NCI-H2227 (cell line): Measurements from ENCODE around the gene SUV39H1.

ENCODE experiments used
- DNase-seq: peaks from one replicate; lab custom pipeline; 2025; ENCODE audit not compliant: unreplicated experiment; lab: John Stamatoyannopoulos, UW

The SUV39H1 gene

DNA sequence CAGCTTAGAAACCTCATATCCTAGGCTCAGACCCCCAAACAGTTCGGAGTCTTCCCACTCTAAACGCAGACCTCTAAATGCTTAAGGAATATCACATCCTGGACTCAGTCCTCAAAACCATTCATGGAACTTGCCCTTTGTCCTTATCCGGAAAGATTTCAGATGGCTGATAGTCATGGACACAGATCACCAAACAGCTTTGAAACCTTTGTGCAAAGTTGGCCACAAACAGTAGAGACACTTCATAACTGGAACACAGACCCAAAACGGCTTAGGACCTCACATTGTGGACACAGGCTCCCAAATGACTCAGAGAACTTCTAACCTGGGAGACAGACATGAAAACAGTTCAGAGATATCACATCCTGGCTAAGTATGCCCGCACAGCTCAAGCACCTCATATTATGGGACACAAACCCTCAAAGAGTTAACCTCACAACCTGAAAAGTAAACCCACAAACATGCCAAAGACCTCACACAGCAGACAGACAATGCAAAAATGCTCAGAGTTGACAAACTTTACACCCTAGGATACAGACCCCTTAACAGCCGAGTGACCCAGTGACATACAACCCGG lies 15.5 kb downstream of the SUV39H1 start:
- no peak for DNase-seq

DNA sequence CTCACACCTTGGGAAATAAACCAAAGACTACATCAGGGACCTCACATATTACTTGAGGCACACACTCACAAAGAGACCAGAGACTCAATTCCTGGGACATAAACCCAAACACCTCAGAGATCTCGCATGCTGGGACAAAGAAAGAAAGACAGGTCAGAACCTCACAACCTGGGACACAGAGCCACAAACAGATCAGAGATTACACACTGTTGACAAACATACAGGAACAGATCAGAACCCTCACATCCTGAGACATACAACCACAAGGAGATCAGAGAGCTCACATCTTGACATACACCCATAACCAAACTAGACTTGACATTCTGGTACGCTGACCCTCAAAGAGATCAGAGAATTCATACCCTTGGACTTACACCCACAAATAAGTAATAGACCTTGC lies 17.3 kb downstream of the SUV39H1 start:
- no peak for DNase-seq

GRCh38 chrX:48714573-48714972 lies 18.0 kb downstream of the SUV39H1 start:
- DNase-seq: no peak

DNA sequence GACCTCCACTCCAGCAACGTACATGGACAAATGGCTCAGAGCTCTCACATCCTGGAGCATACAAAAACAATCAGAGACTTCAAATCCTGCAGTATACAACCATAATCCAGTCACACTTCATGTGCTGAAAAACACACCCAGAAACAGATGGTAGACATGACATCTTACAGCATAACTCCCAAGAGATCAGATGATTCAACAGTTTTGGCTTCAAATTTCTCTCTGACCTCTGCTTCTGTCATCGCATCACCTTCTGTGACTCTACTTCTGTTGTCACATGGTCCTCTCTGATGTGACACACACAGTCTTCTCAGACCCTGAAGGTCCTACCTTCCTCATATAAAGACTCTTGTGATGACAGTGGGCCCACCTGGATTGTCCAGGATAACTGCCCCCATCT lies 18.5 kb downstream of the SUV39H1 start:
- DNase-seq: no peak

DNA sequence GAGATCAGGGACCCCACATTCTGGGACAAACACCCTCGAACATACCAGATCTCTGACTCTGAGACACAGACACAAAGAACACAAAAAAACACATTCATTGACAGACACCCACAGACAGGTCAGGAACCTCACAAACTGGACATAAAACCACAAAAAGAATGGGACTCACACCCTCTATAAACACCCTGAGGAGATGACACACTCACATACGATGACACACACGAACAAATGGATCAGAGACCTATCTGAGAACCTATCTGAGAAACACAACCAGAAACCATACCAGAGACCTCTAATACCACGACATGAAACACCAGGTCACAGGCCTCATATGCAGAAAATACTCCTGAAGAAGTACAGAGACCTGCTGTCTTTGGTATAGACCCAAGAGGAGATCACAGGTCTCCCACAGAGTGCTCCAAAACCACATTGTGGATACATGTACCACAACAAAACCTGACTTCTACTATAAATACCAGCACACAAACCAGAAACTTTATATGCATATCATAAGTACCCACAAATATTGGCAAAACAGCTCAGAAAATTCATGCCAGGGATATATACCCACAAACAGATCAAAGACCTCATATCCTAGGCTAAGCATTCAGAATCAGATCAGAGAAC lies 19.5 kb downstream of the SUV39H1 start:
- DNase-seq: no peak

GRCh38 chrX:48719958-48720357 lies 23.4 kb downstream of the SUV39H1 start:
- DNase-seq: no peak

DNA sequence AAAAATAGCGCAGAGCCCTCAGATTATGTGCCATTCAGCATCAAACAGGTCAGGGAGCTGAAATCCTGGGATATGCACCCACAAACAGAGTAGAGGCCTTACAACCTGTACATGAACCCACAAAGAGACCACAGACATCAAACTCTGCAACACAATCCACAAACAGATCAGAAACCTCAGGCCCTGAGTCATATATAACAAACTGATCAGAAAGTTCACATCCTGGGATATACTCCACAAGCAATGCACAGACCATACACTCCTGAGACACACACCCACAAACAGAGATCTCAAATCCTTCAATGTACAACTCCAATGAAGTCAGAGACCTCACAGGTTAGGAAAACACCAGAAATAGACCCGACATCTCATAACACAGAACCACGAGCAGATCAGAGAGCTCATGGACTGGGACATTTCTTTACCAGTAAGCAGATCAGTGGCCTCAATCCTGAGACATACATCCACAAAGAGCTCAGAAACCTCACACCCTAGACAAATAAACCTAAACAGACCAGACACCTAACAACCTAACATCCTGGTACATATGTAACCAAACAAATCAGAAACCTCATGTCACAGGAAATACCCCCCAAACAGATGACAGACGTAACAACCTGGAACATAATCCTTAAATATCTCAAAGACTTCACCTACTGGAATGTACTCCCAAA lies 24.2 kb downstream of the SUV39H1 start:
- DNase-seq: no peak

DNA sequence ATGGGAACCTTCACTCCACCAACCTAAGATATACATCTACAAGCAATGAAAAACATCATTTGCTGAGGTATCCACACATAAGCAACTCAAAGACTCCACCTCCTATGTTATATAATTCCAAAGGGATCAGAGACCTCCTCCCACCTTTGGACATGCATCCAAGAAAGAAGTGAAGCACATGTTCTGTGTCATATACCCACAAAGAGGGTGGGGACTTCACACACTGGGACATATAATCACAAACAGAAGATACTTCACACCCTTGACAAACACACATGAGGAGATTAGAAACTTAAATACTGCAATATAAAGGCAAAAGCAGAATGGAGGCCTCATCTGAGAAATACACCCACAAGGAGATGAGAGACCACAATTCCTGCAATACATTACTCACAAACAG lies 25.4 kb downstream of the SUV39H1 start:
- no peak for DNase-seq

DNA sequence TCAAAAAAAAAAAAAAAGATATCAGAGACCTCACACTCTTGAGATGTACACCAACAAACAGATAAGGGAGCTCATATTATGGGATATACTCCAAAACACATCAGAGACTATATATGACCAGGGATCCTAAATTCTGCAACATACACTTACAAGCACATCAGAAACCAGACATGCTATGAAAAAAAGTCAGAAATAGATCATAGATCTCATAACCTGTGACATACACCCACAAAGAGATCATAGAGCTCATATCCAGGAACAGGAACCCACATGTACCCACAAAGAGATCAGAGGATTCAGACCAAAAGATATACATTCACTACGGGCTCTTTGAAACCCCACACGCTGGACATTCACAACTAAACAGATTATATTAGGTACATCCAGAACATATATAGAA lies 30.1 kb downstream of the SUV39H1 start:
- no peak for DNase-seq

GRCh38 chrX:48728653-48729052 lies 32.1 kb downstream of the SUV39H1 start:
- DNase-seq: no peak

DNA sequence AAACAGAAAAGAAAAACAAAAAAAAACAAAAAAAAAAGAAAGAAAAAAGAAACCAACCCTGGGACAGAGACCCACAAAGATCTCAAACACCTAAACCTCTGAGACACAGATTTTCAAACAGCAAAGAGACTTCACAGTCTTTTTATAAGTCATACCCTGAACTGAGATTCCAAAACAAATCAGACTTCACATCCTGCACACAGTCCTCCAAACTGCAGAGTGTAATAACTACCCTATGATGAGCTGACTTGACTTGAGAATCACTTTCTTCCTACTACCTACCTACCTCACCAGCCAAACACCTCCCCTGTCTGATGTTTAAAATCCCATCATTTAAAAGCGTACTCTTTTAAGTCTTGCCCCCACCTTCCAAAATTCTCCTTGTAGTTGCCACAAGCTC lies 39.8 kb downstream of the SUV39H1 start:
- DNase-seq: no peak

GRCh38 chrX:48736878-48737212 lies 40.3 kb downstream of the SUV39H1 start:
- no peak for DNase-seq

- peak; percentile 99 for DNase-seq
Measured at GRCh38 chrX:48737213-48737938, 40.8 kb downstream of the SUV39H1 start.

GRCh38 chrX:48737940-48738339 lies 41.4 kb downstream of the SUV39H1 start:
- no peak for DNase-seq

- no peak for DNase-seq
Measured at GRCh38 chrX:48741834-48742233, 45.3 kb downstream of the SUV39H1 start.

DNA sequence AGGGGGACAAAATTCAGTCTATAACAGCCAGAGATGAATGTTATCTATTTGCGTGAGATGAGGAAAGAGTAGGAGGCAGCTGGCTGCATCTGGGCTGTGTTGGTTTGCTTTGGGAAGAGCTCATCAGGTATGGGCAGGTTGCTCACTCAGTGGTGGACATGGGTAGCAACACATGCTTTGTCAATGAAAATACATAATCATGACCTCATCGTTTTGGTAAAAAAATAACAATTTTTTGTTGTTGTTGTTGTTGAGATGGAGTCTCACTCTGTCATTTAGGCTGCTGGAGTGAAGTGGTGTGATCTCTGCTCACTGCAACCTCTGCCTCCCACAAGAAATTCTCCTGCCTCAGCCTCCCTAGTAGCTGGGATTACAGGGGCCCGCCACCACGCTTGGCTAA lies 48.7 kb downstream of the SUV39H1 start:
- no peak for DNase-seq

GRCh38 chrX:48747415-48748016 lies 51.0 kb downstream of the SUV39H1 start:
- no peak for DNase-seq

DNA sequence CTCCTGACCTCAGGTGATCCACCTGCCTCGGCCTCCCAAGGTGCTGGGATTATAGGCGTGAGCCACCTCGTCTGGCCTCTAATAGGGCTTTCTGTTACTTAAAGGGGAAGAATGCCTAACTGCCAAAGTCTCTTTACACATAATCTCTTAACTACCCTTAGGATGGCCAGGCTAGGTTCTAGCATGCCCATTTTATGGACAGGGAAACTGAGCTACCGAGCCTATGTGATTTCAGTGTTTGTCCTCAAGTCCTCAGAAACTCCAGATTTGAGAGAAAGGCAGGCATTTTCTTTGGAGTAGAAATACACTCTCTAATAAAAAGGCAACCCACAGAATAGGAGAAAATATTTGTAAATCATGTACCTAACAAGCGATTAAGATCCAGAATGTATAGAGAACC lies 52.6 kb downstream of the SUV39H1 start:
- no peak for DNase-seq

DNA sequence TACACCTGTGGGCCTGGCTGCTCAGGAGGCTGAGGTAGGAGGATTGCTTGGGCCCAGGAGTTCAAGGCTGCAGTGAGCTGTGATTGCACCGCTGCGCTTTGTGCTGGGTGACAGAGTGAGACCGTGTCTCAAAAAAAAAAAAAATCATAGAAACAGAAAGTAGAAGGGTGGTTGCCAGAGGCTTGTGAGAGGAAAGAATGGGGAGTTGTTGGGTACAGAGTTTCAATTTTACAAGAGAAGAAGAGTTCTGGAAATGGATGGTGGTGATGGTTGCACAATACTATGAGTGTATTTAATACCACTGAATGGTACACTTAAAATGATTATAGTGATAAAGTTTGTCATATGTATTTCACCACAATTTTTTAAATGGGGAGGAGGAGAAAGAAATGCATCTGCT lies 54.8 kb downstream of the SUV39H1 start:
- no peak for DNase-seq

GRCh38 chrX:48752498-48752897 lies 56.0 kb downstream of the SUV39H1 start:
- no peak for DNase-seq

DNA sequence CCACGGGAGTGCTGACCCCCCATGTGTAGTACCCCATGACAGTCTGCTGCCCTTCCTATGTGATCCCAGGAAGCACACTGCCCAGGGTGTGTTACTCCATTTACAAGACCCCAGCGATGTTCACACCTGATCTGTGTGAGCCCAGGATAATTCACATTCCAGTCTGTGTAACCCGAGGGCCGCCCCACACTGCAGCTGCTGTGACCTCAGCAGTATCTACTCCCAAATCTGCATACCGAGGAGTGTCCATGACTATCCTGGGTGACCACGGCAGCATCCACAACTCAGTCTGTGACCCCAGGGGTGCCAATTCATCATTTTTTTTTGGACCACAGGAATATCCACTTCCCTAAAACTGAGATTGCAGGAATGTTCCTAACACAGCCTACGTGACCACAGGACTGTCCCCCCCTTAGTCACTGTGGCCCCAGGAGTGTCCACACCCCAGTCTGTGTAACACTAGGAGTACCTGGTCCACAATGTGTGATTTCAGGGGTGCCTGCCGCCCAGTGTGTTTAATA lies 57.2 kb downstream of the SUV39H1 start:
- DNase-seq: no peak

- DNase-seq: no peak
Measured at GRCh38 chrX:48754238-48754637, 57.7 kb downstream of the SUV39H1 start.
